OCI-LY7 (cell line): ENCODE results near the gene ELK1.

ENCODE experiments used
- CTCF ChIP-seq: fragments of 200-600 bp; sonication (generic); conservative IDR thresholded peaks from 2 replicates; pipeline ENCODE4 v1.5.1; 2014; ENCODE audit warnings: mild to moderate bottlenecking, antibody characterized with exemption, low read length, moderate library complexity, mixed read lengths
- EZH2phosphoT487 ChIP-seq: fragments of 200-600 bp; sonication (generic); IDR thresholded peaks from 2 replicates; pipeline ENCODE4 v1.6.1; 2018; ENCODE audit warnings: low read depth, borderline replicate concordance, mild to moderate bottlenecking, mixed run types, antibody characterized with exemption, low read length, moderate library complexity, mixed read lengths

GRCh38 chrX:47651043-47651905 is 911 bp upstream of the ELK1 start:
- TF ChIP-seq CTCF (no peak), EZH2phosphoT487 (no peak)
